IMR-90 (cell line): Measurements from ENCODE around the gene COL23A1.

Experiments
- CEBPB ChIP-seq: IDR thresholded peaks from 2 replicates; pipeline ENCODE4 v1.6.1; 2012; ENCODE audit warnings: low read depth, low read length, improper control_type of control experiment
- FOS ChIP-seq: fragments of 150-350 bp; IDR thresholded peaks from 2 replicates; pipeline ENCODE4 v1.6.1; 2016; ENCODE audit warnings: low read depth, low read length
- MAFK ChIP-seq: IDR thresholded peaks from 2 replicates; pipeline ENCODE4 v1.6.1; 2012; ENCODE audit warnings: low read depth, low read length, improper control_type of control experiment
- MAZ ChIP-seq: IDR thresholded peaks from 2 replicates; pipeline ENCODE4 v1.6.1; 2012; ENCODE audit warnings: low read depth, mild to moderate bottlenecking, low read length, improper control_type of control experiment, moderate library complexity, borderline replicate concordance
- MXI1 ChIP-seq: IDR thresholded peaks from 2 replicates; pipeline ENCODE4 v1.6.1; 2012; ENCODE audit warnings: low read depth, mild to moderate bottlenecking, low read length, moderate library complexity, borderline replicate concordance
- NFE2L2 ChIP-seq: fragments of 150-350 bp; IDR thresholded peaks from 2 replicates; pipeline ENCODE4 v1.6.1; 2016; ENCODE audit warnings: low read depth, mild to moderate bottlenecking, low read length
- POLR2A ChIP-seq: IDR thresholded peaks from 2 replicates; pipeline ENCODE4 v1.6.1; 2012; ENCODE audit warnings: mild to moderate bottlenecking, low read depth, low read length
- RAD21 ChIP-seq: IDR thresholded peaks from 2 replicates; pipeline ENCODE4 v1.6.1; 2012; ENCODE audit warnings: low read length, improper control_type of control experiment
- RCOR1 ChIP-seq: IDR thresholded peaks from 2 replicates; pipeline ENCODE4 v1.6.1; 2012; ENCODE audit warnings: mild to moderate bottlenecking, low read length, improper control_type of control experiment; ENCODE audit not compliant: insufficient replicate concordance
- RFX5 ChIP-seq: IDR thresholded peaks from 2 replicates; pipeline ENCODE4 v1.8.0; 2012; ENCODE audit warnings: low read depth, mild to moderate bottlenecking, low read length, moderate library complexity
- SMC3 ChIP-seq: fragments of 150-350 bp; IDR thresholded peaks from 2 replicates; pipeline ENCODE4 v1.6.1; 2016; ENCODE audit warnings: low read depth, mild to moderate bottlenecking, antibody characterized with exemption, low read length, moderate library complexity
- TF ChIP-seq, protein P1 (sequence below): conservative IDR thresholded peaks from 2 replicates; pipeline ENCODE4 v1.5.1; 2012; ENCODE audit warnings: mild to moderate bottlenecking, low read depth, low read length, improper control_type of control experiment
- TF ChIP-seq, protein P2 (sequence below): fragments of 150-350 bp; IDR thresholded peaks from 2 replicates; pipeline ENCODE4 v1.6.1; 2017; ENCODE audit warnings: mild to moderate bottlenecking, antibody characterized with exemption, low read length, low read depth
- TF ChIP-seq, protein P3 (sequence below): fragments of 150-350 bp; IDR thresholded peaks from 2 replicates; pipeline ENCODE4 v1.6.1; 2016; ENCODE audit warnings: low read depth, mild to moderate bottlenecking, low read length, moderate library complexity, borderline replicate concordance

DNA sequence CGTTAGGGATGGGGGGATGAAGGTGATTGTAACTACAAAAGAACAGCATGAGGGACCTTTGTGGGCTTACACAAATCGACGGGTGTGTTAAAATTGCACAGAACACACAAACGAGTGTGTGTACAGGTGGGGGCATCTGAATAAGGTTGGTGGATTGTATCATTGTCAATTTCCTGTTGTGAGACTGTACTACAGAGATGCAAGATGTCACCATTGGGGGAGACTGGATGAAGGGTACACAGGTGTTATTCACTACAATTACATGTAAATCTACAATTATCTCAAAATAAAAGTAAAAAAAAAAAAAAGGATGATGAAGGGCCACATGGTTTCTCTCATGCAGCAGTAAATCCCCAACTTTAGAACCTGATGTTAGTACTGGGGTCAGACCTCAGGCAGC lies 326.1 kb downstream of the COL23A1 start:
- TF ChIP-seq MAZ, result no peak
- TF ChIP-seq, protein P1, sequence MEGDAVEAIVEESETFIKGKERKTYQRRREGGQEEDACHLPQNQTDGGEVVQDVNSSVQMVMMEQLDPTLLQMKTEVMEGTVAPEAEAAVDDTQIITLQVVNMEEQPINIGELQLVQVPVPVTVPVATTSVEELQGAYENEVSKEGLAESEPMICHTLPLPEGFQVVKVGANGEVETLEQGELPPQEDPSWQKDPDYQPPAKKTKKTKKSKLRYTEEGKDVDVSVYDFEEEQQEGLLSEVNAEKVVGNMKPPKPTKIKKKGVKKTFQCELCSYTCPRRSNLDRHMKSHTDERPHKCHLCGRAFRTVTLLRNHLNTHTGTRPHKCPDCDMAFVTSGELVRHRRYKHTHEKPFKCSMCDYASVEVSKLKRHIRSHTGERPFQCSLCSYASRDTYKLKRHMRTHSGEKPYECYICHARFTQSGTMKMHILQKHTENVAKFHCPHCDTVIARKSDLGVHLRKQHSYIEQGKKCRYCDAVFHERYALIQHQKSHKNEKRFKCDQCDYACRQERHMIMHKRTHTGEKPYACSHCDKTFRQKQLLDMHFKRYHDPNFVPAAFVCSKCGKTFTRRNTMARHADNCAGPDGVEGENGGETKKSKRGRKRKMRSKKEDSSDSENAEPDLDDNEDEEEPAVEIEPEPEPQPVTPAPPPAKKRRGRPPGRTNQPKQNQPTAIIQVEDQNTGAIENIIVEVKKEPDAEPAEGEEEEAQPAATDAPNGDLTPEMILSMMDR, result no peak
- TF ChIP-seq RAD21, result no peak
- TF ChIP-seq RFX5, result no peak
- no peak for TF ChIP-seq POLR2A
- no peak for TF ChIP-seq NFE2L2
- TF ChIP-seq CEBPB, result no peak
- TF ChIP-seq, protein P2, sequence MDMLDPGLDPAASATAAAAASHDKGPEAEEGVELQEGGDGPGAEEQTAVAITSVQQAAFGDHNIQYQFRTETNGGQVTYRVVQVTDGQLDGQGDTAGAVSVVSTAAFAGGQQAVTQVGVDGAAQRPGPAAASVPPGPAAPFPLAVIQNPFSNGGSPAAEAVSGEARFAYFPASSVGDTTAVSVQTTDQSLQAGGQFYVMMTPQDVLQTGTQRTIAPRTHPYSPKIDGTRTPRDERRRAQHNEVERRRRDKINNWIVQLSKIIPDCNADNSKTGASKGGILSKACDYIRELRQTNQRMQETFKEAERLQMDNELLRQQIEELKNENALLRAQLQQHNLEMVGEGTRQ, result no peak
- TF ChIP-seq, protein P3, sequence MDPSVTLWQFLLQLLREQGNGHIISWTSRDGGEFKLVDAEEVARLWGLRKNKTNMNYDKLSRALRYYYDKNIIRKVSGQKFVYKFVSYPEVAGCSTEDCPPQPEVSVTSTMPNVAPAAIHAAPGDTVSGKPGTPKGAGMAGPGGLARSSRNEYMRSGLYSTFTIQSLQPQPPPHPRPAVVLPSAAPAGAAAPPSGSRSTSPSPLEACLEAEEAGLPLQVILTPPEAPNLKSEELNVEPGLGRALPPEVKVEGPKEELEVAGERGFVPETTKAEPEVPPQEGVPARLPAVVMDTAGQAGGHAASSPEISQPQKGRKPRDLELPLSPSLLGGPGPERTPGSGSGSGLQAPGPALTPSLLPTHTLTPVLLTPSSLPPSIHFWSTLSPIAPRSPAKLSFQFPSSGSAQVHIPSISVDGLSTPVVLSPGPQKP, result no peak
- TF ChIP-seq MAFK, result no peak
- TF ChIP-seq MXI1, result no peak
- no peak for TF ChIP-seq SMC3
- no peak for TF ChIP-seq RCOR1
- TF ChIP-seq FOS, result no peak
